HepG2 (cell line): ENCODE measurements around the gene SAE1. TPM values are rescaled to one million over a fixed set of nuclear protein-coding genes. Genes with fewer than 3 reads are reported as not detected.
A peak's percentile ranks its signal among the peaks of the same experiment; 100 is the strongest.

Experiments used
- JARID2 ChIP-seq: sonication (generic); formaldehyde crosslinking; IDR thresholded peaks from 2 replicates; pipeline ENCODE4 v1.8.1; 2023; ENCODE audit warnings: missing genetic modification reagents, inconsistent platforms; ENCODE audit not compliant: insufficient replicate concordance
- RFX1 ChIP-seq: fragments of 450-650 bp; IDR thresholded peaks from 2 replicates; pipeline ENCODE4 v1.6.1; 2017
- SOX5 ChIP-seq: IDR thresholded peaks from 2 replicates; pipeline ENCODE4 v1.6.1; 2016; ENCODE audit warnings: borderline replicate concordance
- TAF1 ChIP-seq: sonication (generic); formaldehyde crosslinking; IDR thresholded peaks from 2 replicates; pipeline ENCODE4 v1.4.0; 2020; ENCODE audit warnings: missing genetic modification reagents
- ZBTB20 ChIP-seq: sonication (generic); formaldehyde crosslinking; IDR thresholded peaks from 2 replicates; pipeline ENCODE4 v1.8.1; 2023; ENCODE audit warnings: missing genetic modification reagents, low read depth, mild to moderate bottlenecking, borderline replicate concordance
- ZFYVE20 ChIP-seq: sonication (generic); formaldehyde crosslinking; IDR thresholded peaks from 2 replicates; pipeline ENCODE4 v1.8.0; 2023; ENCODE audit warnings: low read depth, mild to moderate bottlenecking, moderate library complexity, missing genetic modification reagents, borderline replicate concordance
- ZNF121 ChIP-seq: sonication (generic); formaldehyde crosslinking; IDR thresholded peaks from 2 replicates; pipeline ENCODE4 v1.5.0; 2020; ENCODE audit warnings: mild to moderate bottlenecking, missing genetic modification reagents
- ZNF567 ChIP-seq: sonication (generic); formaldehyde crosslinking; IDR thresholded peaks from 2 replicates; pipeline ENCODE4 v1.8.1; 2023; ENCODE audit warnings: mild to moderate bottlenecking, missing genetic modification reagents, borderline replicate concordance
- ZNF615 ChIP-seq: sonication (generic); formaldehyde crosslinking; IDR thresholded peaks from 2 replicates; pipeline ENCODE4 v1.5.0; 2020; ENCODE audit warnings: mild to moderate bottlenecking, missing genetic modification reagents, borderline replicate concordance
- polyA plus RNA-seq, 8 experiments: library from polyadenylated mRNA; depleted of rRNA in 3 of 8; stranded (reverse) in 7 of 8; unstranded in 1 of 8; fragments of >200 nt; fragmentation: Illumina TruSeq in 4 of 8; extraction: Trizol in 4 of 8; gene quantifications; 2 replicates each; pipeline versions ENCODE4 v1.2.1 to v1.2.3, GENCODE V29; 2011 to 2016; ENCODE audit warnings: low read depth in 4 of 8, missing spikeins in 1 of 8, mixed read lengths in 1 of 8; ENCODE audit not compliant: insufficient read depth in 1 of 8
- total RNA-seq, 5 experiments: library from RNA; depleted of rRNA; stranded (reverse); fragments of >200 nt; fragmentation: Illumina TruSeq; extraction: Trizol; gene quantifications; 2 replicates each; pipeline ENCODE4 v1.2.3, GENCODE V29; 2016; ENCODE audit warnings: low read depth in 1 of 5
- TF ChIP-seq, protein P1 (sequence below): sonication (generic); formaldehyde crosslinking; IDR thresholded peaks from 2 replicates; pipeline ENCODE4 v1.4.0; 2020; ENCODE audit warnings: missing genetic modification reagents
- TF ChIP-seq, protein P2 (sequence below): sonication (generic); formaldehyde crosslinking; IDR thresholded peaks from 2 replicates; pipeline ENCODE4 v1.4.0; 2020; ENCODE audit warnings: missing genetic modification reagents, borderline replicate concordance
- TF ChIP-seq, protein P3 (sequence below): sonication (generic); formaldehyde crosslinking; conservative IDR thresholded peaks from 2 replicates; pipeline ENCODE4 v1.4.0; 2020; ENCODE audit warnings: missing genetic modification reagents
- TF ChIP-seq, protein P4 (sequence below): sonication (generic); formaldehyde crosslinking; IDR thresholded peaks from 2 replicates; pipeline ENCODE4 v1.8.0; 2022; ENCODE audit warnings: mild to moderate bottlenecking, missing genetic modification reagents, borderline replicate concordance
- TF ChIP-seq, protein P5 (sequence below), 2 experiments: sonication (generic) in 1 of 2; formaldehyde crosslinking in 1 of 2; IDR thresholded peaks; 2 replicates each; pipeline versions ENCODE4 v1.4.0 to v1.6.1; 2018 to 2020; ENCODE audit warnings: missing genetic modification reagents in 2 of 2, borderline replicate concordance in 1 of 2, low read depth in 1 of 2, mild to moderate bottlenecking in 1 of 2, missing biosample characterization in 1 of 2
- TF ChIP-seq, protein P6 (sequence below): IDR thresholded peaks from 2 replicates; pipeline ENCODE4 v1.6.1; 2012; ENCODE audit warnings: inconsistent platforms

Gene SAE1
- total and polyA plus RNA-seq, 2 of the 13 experiments (the other 11 are each of a cell fraction or from before 2014, with no cell fraction given) = 87.6 to 197 TPM

DNA sequence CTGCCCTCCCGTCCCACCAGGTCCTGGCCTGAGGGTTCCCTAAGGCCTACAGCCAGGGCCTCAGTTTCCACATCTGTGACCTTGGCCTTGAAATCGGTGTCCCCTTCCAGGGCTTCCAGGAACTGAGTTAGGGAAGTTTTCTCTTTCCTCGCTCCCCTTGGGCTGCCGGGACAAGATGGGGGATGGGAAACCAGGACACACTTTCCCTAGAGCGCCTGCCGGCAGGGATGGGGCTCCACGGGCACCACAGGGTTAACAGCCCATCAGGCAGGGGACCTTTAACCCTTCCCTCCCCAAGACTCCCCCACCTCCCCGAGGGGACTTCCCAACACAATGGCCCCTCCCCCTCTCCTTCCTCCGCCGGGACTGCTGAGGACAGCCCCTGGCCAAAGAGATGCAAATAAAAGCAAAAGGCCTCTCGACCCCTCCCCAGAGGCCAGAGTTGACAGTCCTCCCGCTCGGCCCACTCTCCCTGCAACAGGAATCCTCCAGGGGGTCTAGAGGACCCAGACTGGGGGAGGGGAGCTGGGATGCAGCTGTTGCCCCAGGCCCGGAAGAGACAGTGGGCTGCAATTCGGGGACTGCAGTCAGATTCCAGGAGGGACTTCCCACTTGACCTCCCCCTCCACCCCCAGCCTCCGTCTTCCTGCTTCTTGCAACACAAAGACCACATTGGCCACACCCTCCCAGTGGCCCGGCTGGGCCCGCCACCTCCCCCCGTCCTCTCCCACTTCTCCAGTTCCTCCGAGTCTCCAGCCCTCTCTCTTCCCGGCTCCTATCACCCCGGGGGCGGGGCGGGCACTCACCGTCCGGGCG is 96.9 kb downstream of the SAE1 start (continued):
- TF ChIP-seq, protein P1, sequence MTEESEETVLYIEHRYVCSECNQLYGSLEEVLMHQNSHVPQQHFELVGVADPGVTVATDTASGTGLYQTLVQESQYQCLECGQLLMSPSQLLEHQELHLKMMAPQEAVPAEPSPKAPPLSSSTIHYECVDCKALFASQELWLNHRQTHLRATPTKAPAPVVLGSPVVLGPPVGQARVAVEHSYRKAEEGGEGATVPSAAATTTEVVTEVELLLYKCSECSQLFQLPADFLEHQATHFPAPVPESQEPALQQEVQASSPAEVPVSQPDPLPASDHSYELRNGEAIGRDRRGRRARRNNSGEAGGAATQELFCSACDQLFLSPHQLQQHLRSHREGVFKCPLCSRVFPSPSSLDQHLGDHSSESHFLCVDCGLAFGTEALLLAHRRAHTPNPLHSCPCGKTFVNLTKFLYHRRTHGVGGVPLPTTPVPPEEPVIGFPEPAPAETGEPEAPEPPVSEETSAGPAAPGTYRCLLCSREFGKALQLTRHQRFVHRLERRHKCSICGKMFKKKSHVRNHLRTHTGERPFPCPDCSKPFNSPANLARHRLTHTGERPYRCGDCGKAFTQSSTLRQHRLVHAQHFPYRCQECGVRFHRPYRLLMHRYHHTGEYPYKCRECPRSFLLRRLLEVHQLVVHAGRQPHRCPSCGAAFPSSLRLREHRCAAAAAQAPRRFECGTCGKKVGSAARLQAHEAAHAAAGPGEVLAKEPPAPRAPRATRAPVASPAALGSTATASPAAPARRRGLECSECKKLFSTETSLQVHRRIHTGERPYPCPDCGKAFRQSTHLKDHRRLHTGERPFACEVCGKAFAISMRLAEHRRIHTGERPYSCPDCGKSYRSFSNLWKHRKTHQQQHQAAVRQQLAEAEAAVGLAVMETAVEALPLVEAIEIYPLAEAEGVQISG (CRISPR knock-in tag) = peak; percentile 57
- TF ChIP-seq ZNF121 (CRISPR knock-in tag) (peak; percentile 79), ZNF567 (CRISPR knock-in tag) (0 out of 2 replicates have a peak, but pooled peaks have one; percentile 41), RFX1 (no peak), SOX5 (CRISPR knock-in tag) (no peak), ZFYVE20 (CRISPR knock-in tag) (no peak), JARID2 (CRISPR knock-in tag) (no peak), ZBTB20 (peak; percentile 53; the same call in 1 of the 2 replicates), ZNF615 (CRISPR knock-in tag) (peak; percentile 75; the same call in 1 of the 2 replicates), TAF1 (CRISPR knock-in tag) (no peak; the same call in 1 of the 2 replicates)
- TF ChIP-seq, protein P2, sequence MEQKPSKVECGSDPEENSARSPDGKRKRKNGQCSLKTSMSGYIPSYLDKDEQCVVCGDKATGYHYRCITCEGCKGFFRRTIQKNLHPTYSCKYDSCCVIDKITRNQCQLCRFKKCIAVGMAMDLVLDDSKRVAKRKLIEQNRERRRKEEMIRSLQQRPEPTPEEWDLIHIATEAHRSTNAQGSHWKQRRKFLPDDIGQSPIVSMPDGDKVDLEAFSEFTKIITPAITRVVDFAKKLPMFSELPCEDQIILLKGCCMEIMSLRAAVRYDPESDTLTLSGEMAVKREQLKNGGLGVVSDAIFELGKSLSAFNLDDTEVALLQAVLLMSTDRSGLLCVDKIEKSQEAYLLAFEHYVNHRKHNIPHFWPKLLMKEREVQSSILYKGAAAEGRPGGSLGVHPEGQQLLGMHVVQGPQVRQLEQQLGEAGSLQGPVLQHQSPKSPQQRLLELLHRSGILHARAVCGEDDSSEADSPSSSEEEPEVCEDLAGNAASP (CRISPR knock-in tag) = peak; percentile 32; the same call in 1 of the 2 replicates
- TF ChIP-seq, protein P3, sequence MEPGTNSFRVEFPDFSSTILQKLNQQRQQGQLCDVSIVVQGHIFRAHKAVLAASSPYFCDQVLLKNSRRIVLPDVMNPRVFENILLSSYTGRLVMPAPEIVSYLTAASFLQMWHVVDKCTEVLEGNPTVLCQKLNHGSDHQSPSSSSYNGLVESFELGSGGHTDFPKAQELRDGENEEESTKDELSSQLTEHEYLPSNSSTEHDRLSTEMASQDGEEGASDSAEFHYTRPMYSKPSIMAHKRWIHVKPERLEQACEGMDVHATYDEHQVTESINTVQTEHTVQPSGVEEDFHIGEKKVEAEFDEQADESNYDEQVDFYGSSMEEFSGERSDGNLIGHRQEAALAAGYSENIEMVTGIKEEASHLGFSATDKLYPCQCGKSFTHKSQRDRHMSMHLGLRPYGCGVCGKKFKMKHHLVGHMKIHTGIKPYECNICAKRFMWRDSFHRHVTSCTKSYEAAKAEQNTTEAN (CRISPR knock-in tag) = no peak; the same call in 1 of the 2 replicates
- TF ChIP-seq, protein P4, sequence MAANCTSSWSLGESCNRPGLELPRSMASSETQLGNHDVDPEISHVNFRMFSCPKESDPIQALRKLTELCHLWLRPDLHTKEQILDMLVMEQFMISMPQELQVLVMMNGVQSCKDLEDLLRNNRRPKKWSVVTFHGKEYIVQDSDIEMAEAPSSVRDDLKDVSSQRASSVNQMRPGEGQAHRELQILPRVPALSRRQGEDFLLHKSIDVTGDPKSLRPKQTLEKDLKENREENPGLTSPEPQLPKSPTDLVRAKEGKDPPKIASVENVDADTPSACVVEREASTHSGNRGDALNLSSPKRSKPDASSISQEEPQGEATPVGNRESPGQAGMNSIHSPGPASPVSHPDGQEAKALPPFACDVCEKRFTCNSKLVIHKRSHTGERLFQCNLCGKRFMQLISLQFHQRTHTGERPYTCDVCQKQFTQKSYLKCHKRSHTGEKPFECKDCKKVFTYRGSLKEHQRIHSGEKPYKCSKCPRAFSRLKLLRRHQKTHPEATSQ (CRISPR knock-in tag) = peak; percentile 60; the same call in 1 of the 2 replicates
- TF ChIP-seq, protein P5, sequence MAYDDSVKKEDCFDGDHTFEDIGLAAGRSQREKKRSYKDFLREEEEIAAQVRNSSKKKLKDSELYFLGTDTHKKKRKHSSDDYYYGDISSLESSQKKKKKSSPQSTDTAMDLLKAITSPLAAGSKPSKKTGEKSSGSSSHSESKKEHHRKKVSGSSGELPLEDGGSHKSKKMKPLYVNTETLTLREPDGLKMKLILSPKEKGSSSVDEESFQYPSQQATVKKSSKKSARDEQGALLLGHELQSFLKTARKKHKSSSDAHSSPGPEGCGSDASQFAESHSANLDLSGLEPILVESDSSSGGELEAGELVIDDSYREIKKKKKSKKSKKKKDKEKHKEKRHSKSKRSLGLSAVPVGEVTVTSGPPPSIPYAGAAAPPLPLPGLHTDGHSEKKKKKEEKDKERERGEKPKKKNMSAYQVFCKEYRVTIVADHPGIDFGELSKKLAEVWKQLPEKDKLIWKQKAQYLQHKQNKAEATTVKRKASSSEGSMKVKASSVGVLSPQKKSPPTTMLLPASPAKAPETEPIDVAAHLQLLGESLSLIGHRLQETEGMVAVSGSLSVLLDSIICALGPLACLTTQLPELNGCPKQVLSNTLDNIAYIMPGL (CRISPR knock-in tag; IDR thresholded peaks at IDR 0.05; ENCODE audit: borderline replicate concordance in 1 of 2, low read depth in 1 of 2) = peak in 1 of 2 experiments; percentile 20; a peak in 3 of 4 replicates
- TF ChIP-seq, protein P6, sequence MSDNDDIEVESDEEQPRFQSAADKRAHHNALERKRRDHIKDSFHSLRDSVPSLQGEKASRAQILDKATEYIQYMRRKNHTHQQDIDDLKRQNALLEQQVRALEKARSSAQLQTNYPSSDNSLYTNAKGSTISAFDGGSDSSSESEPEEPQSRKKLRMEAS = peak; percentile 30
